HEK293 (cell line): ENCODE results near the gene MTMR1.

Source experiments
- CTCF ChIA-PET: fragments of 350-600 bp; formaldehyde crosslinking; extraction: SDS; loops from one replicate; lab custom pipeline; 2021; ENCODE audit warnings: antibody characterized with exemption; lab: Yijun Ruan, JAX
- POLR2A ChIA-PET: fragments of 300-600 bp; formaldehyde crosslinking; extraction: SDS; loops from one replicate; lab custom pipeline; 2020; ENCODE audit warnings: antibody characterized with exemption, inconsistent platforms; lab: Yijun Ruan, JAX
- H3K27ac ChIP-seq: fragments of 200-500 bp; sonication (Bioruptor generic); 2 replicates; pipeline ENCODE4 v1.5.1; 2014; ENCODE audit warnings: low read depth, low read length, control low read depth, inconsistent platforms; ENCODE audit errors: extremely low read depth
- H3K36me3 ChIP-seq, 2 experiments: fragments of 200-500 bp in 1 of 2; sonication (Bioruptor generic) in 1 of 2; 1 replicate in 1 of 2; 2 replicates in 1 of 2; pipeline ENCODE4 v1.5.1; 2014 to 2017; ENCODE audit warnings: inconsistent platforms in 2 of 2, low read length in 2 of 2; ENCODE audit not compliant: control insufficient read depth in 2 of 2, insufficient read depth in 1 of 2
- H3K4me1 ChIP-seq: fragments of 200-500 bp; sonication (Bioruptor generic); 2 replicates; pipeline ENCODE4 v1.5.1; 2014; ENCODE audit warnings: mild to moderate bottlenecking, low read length, inconsistent platforms; ENCODE audit not compliant: control insufficient read depth, insufficient read depth
- H3K4me3 ChIP-seq: 2 replicates; pipeline ENCODE4 v1.5.1; 2011; ENCODE audit warnings: low read depth, mild to moderate bottlenecking, control low read depth, low read length, moderate library complexity
- H3K9me3 ChIP-seq: fragments of 200-500 bp; sonication (Bioruptor generic); 2 replicates; pipeline ENCODE4 v1.5.1; 2014; ENCODE audit warnings: low read depth, low read length, inconsistent platforms; ENCODE audit not compliant: control insufficient read depth, insufficient read depth
- SETDB1 ChIP-seq: IDR thresholded peaks from one replicate; pipeline ENCODE4 v1.6.1; 2017; ENCODE audit warnings: mild to moderate bottlenecking, low read length, moderate library complexity, mixed read lengths; ENCODE audit not compliant: insufficient read length
- TCF7L2 ChIP-seq: IDR thresholded peaks from 2 replicates; pipeline ENCODE4 v1.6.1; 2011; ENCODE audit warnings: low read depth, mild to moderate bottlenecking, inconsistent platforms, low read length, moderate library complexity, borderline replicate concordance
- ZBTB17 ChIP-seq: fragments of 450-650 bp; formaldehyde crosslinking; IDR thresholded peaks from 2 replicates; pipeline ENCODE4 v1.5.1; 2016; ENCODE audit warnings: missing biosample characterization, missing genetic modification characterization
- ZBTB7A ChIP-seq: fragments of 450-650 bp; formaldehyde crosslinking; IDR thresholded peaks from 2 replicates; pipeline ENCODE4 v1.5.1; 2016; ENCODE audit warnings: low read depth, missing biosample characterization, missing genetic modification characterization
- ZFP3 ChIP-seq: fragments of 450-650 bp; formaldehyde crosslinking; IDR thresholded peaks from 2 replicates; pipeline ENCODE4 v1.5.1; 2016; ENCODE audit warnings: low read depth, missing biosample characterization, missing genetic modification characterization
- ZNF146 ChIP-seq: fragments of 450-650 bp; formaldehyde crosslinking; IDR thresholded peaks from 2 replicates; pipeline ENCODE4 v1.5.1; 2016; ENCODE audit warnings: missing biosample characterization, missing genetic modification characterization
- ZNF174 ChIP-seq: fragments of 450-650 bp; formaldehyde crosslinking; IDR thresholded peaks from 2 replicates; pipeline ENCODE4 v1.5.0; 2017; ENCODE audit warnings: missing biosample characterization, mild to moderate bottlenecking, missing genetic modification characterization
- ZNF202 ChIP-seq: fragments of 450-650 bp; formaldehyde crosslinking; IDR thresholded peaks from 2 replicates; pipeline ENCODE4 v1.5.1; 2016; ENCODE audit warnings: missing biosample characterization, missing genetic modification characterization, borderline replicate concordance
- ZNF426 ChIP-seq: fragments of 450-650 bp; formaldehyde crosslinking; IDR thresholded peaks from 2 replicates; pipeline ENCODE4 v1.5.1; 2017; ENCODE audit warnings: missing biosample characterization, missing genetic modification characterization, mild to moderate bottlenecking, inconsistent platforms, moderate library complexity
- ZNF501 ChIP-seq: fragments of 450-650 bp; formaldehyde crosslinking; IDR thresholded peaks from 2 replicates; pipeline ENCODE4 v1.5.1; 2016; ENCODE audit warnings: missing biosample characterization, missing genetic modification characterization
- ZNF571 ChIP-seq: fragments of 450-650 bp; formaldehyde crosslinking; IDR thresholded peaks from 2 replicates; pipeline ENCODE4 v1.5.0; 2017; ENCODE audit warnings: missing biosample characterization, missing genetic modification characterization
- ZNF596 ChIP-seq: fragments of 450-650 bp; IDR thresholded peaks from 2 replicates; pipeline ENCODE4 v1.5.0; 2018; ENCODE audit warnings: missing biosample characterization, mild to moderate bottlenecking, missing genetic modification characterization, moderate library complexity
- ZNF76 ChIP-seq: fragments of 450-650 bp; formaldehyde crosslinking; IDR thresholded peaks from 2 replicates; pipeline ENCODE4; 2016; ENCODE audit warnings: low read depth, missing biosample characterization, missing genetic modification characterization, borderline replicate concordance
- ZNF777 ChIP-seq: fragments of 450-650 bp; formaldehyde crosslinking; IDR thresholded peaks from 2 replicates; pipeline ENCODE4 v1.5.1; 2017; ENCODE audit warnings: missing biosample characterization, missing genetic modification characterization, borderline replicate concordance
- TF ChIP-seq, protein P1 (sequence below): fragments of 450-650 bp; formaldehyde crosslinking; IDR thresholded peaks from 2 replicates; pipeline ENCODE4 v1.5.1; 2016; ENCODE audit warnings: missing biosample characterization, missing genetic modification characterization
- TF ChIP-seq, protein P2 (sequence below): sonication (generic); formaldehyde crosslinking; IDR thresholded peaks from 2 replicates; pipeline ENCODE4 v1.8.1; 2022; ENCODE audit warnings: mild to moderate bottlenecking, moderate library complexity, missing genetic modification reagents
- TF ChIP-seq, protein P3 (sequence below): fragments of 450-650 bp; formaldehyde crosslinking; IDR thresholded peaks from 2 replicates; pipeline ENCODE4 v1.5.1; 2016; ENCODE audit warnings: missing biosample characterization, missing genetic modification characterization
- TF ChIP-seq, protein P4 (sequence below): fragments of 450-650 bp; formaldehyde crosslinking; IDR thresholded peaks from 2 replicates; pipeline ENCODE4 v1.5.1; 2016; ENCODE audit warnings: missing biosample characterization, missing genetic modification characterization
- TF ChIP-seq, protein P5 (sequence below): fragments of 450-650 bp; formaldehyde crosslinking; IDR thresholded peaks from 2 replicates; pipeline ENCODE4 v1.5.1; 2016; ENCODE audit warnings: missing biosample characterization, missing genetic modification characterization

The MTMR1 gene

DNA sequence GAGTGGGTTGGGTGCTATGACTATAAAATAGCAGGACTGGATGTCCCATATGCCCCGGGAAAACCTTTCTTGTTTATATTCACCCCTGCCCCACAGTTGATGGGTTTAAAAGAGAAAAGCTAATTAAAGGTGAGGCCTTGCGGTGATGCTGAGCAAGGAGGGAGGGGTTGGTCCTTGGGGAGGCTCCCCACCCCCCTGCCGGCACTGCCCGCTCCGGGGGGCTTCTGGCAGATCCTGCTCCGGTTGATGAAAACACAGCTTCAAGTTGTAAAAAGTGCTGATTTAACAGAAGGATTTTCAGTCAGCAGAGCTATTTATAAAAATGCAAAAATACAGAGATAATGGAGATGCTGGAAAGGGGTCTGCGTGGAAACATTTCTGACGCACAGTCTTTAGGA lies 68.6 kb downstream of the MTMR1 start (continued):
- no peak for TF ChIP-seq ZNF426 (tag by site-specific recombination)
- TF ChIP-seq, protein P1, sequence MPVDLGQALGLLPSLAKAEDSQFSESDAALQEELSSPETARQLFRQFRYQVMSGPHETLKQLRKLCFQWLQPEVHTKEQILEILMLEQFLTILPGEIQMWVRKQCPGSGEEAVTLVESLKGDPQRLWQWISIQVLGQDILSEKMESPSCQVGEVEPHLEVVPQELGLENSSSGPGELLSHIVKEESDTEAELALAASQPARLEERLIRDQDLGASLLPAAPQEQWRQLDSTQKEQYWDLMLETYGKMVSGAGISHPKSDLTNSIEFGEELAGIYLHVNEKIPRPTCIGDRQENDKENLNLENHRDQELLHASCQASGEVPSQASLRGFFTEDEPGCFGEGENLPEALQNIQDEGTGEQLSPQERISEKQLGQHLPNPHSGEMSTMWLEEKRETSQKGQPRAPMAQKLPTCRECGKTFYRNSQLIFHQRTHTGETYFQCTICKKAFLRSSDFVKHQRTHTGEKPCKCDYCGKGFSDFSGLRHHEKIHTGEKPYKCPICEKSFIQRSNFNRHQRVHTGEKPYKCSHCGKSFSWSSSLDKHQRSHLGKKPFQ (tag by site-specific recombination) = no peak

DNA sequence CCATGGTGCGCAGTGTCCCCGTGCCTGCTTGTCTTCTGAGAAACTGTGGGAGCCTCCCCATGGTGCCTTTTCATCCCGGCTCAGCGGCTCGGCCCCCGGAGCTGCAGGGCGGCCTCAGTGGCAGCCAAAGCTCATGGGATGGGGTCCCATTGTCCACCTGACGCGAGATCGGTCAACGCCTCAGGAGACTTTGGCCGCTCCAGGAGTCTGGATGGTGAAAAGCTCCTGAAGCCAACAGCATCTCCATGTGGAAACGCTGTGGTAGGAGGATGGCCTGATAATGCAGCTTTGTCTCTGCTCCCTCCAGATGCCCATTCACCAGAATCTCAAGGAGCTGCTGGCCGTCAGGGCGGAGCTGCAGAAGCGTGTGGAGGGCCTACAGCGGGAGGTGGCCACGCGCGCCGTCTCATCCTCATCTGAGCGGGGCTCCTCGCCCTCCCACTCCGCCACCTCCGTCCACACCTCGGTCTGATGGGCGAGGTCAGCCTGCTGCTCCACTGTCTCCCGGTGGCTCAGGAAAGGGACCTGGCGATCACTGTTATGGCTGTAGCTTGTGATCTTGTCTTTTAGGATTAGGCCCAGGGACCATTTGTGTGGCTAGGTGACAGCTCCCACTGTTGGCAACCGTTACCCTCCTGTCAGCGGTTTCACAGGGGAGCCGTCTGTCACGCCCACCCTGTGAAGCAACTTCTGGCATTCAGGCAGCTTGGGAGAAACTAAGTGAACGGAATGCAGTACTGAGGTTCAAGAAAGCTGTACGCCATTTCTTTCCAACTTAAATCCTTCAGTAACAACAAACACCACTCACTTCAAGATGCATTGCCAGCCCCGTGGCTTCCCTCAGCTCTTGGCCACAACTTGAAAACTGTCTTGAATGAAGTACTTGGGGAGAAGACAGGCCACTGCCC lies 69.3 kb downstream of the MTMR1 start:
- Histone ChIP-seq H3K4me1 (no peaks in the 10 kb centered on the region), H3K36me3 (peaks cover 3 to 22% of the 10 kb centered on the region in 2 experiments; a peak in 1 of 3 replicates), H3K4me3 (no peak overlapping the region), H3K9me3 (no peaks in the 10 kb centered on the region), H3K27ac (no peak overlapping the region)
- ChIA-PET POLR2A (interaction anchor here (1.1 kb wide), 1 partner anchor 10 kb away, joined by 3 read pairs; no protein-coding TSS in a partner anchor), CTCF (interaction anchor here (0.6 to 2.4 kb wide), 4 partner anchors 9 to 312 kb away, joined by 3 to 16 read pairs (median 4); no protein-coding TSS in a partner anchor)
- TF ChIP-seq, protein P2, sequence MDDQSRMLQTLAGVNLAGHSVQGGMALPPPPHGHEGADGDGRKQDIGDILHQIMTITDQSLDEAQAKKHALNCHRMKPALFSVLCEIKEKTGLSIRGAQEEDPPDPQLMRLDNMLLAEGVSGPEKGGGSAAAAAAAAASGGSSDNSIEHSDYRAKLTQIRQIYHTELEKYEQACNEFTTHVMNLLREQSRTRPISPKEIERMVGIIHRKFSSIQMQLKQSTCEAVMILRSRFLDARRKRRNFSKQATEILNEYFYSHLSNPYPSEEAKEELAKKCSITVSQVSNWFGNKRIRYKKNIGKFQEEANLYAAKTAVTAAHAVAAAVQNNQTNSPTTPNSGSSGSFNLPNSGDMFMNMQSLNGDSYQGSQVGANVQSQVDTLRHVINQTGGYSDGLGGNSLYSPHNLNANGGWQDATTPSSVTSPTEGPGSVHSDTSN (CRISPR knock-in tag) = 0 out of 2 replicates have a peak, but pooled peaks have one; percentile 38
- TF ChIP-seq ZNF501 (no peak), TCF7L2 (no peak)
- TF ChIP-seq, protein P3, sequence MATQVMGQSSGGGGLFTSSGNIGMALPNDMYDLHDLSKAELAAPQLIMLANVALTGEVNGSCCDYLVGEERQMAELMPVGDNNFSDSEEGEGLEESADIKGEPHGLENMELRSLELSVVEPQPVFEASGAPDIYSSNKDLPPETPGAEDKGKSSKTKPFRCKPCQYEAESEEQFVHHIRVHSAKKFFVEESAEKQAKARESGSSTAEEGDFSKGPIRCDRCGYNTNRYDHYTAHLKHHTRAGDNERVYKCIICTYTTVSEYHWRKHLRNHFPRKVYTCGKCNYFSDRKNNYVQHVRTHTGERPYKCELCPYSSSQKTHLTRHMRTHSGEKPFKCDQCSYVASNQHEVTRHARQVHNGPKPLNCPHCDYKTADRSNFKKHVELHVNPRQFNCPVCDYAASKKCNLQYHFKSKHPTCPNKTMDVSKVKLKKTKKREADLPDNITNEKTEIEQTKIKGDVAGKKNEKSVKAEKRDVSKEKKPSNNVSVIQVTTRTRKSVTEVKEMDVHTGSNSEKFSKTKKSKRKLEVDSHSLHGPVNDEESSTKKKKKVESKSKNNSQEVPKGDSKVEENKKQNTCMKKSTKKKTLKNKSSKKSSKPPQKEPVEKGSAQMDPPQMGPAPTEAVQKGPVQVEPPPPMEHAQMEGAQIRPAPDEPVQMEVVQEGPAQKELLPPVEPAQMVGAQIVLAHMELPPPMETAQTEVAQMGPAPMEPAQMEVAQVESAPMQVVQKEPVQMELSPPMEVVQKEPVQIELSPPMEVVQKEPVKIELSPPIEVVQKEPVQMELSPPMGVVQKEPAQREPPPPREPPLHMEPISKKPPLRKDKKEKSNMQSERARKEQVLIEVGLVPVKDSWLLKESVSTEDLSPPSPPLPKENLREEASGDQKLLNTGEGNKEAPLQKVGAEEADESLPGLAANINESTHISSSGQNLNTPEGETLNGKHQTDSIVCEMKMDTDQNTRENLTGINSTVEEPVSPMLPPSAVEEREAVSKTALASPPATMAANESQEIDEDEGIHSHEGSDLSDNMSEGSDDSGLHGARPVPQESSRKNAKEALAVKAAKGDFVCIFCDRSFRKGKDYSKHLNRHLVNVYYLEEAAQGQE (tag by site-specific recombination) = no peak

DNA sequence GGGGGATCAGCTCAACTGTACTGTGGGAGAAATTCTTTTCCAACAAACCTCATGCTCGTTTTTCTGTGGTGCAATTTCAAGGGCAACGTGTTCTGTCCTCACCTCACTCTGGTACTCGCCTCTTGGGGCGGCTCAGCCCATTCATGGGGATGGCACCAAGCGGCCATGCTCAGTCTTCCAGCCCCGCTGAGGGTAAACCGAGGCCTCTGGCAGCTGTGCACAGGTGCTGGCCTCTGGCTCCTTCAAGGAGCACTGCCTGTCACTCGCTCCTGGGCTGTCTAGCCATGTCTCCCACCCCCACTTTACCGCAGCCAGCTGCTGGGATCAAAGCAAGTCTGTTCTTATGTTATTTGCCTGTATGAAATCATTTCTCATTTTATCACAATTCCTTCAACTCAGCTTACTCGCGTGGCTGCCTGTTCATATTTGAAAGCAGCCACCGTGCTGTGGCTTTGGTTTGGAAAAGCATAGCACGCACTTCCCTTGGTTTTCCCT lies 70.2 kb downstream of the MTMR1 start:
- peaks cover 3 to 21% of the 10 kb centered on the region in 2 experiments; a peak in 1 of 3 replicates for H3K36me3 ChIP-seq
- no peak overlapping the region for H3K27ac ChIP-seq
- ChIA-PET CTCF (interaction anchor here (0.6 to 1.0 kb wide), 2 partner anchors 9 to 311 kb away, joined by 3 to 4 read pairs; no protein-coding TSS in a partner anchor), POLR2A (no interaction called here)
- no peak overlapping the region for H3K4me3 ChIP-seq
- H3K9me3 ChIP-seq = no peaks in the 10 kb centered on the region
- no peaks in the 10 kb centered on the region for H3K4me1 ChIP-seq
- no peak for TF ChIP-seq ZNF571 (tag by site-specific recombination)
- TF ChIP-seq, protein P4, sequence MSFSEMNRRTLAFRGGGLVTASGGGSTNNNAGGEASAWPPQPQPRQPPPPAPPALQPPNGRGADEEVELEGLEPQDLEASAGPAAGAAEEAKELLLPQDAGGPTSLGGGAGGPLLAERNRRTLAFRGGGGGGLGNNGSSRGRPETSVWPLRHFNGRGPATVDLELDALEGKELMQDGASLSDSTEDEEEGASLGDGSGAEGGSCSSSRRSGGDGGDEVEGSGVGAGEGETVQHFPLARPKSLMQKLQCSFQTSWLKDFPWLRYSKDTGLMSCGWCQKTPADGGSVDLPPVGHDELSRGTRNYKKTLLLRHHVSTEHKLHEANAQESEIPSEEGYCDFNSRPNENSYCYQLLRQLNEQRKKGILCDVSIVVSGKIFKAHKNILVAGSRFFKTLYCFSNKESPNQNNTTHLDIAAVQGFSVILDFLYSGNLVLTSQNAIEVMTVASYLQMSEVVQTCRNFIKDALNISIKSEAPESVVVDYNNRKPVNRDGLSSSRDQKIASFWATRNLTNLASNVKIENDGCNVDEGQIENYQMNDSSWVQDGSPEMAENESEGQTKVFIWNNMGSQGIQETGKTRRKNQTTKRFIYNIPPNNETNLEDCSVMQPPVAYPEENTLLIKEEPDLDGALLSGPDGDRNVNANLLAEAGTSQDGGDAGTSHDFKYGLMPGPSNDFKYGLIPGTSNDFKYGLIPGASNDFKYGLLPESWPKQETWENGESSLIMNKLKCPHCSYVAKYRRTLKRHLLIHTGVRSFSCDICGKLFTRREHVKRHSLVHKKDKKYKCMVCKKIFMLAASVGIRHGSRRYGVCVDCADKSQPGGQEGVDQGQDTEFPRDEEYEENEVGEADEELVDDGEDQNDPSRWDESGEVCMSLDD (tag by site-specific recombination) = no peak
- no peak for TF ChIP-seq ZNF174 (tag by site-specific recombination)
- TF ChIP-seq ZNF202 (tag by site-specific recombination) = no peak
- TF ChIP-seq SETDB1 = no peak
- no peak for TF ChIP-seq ZNF777 (tag by site-specific recombination)
- no peak for TF ChIP-seq ZNF596 (tag by site-specific recombination)
- TF ChIP-seq ZBTB17 (tag by site-specific recombination) = no peak
- TF ChIP-seq ZBTB7A (tag by site-specific recombination) = no peak
- no peak for TF ChIP-seq ZFP3
- TF ChIP-seq, protein P5, sequence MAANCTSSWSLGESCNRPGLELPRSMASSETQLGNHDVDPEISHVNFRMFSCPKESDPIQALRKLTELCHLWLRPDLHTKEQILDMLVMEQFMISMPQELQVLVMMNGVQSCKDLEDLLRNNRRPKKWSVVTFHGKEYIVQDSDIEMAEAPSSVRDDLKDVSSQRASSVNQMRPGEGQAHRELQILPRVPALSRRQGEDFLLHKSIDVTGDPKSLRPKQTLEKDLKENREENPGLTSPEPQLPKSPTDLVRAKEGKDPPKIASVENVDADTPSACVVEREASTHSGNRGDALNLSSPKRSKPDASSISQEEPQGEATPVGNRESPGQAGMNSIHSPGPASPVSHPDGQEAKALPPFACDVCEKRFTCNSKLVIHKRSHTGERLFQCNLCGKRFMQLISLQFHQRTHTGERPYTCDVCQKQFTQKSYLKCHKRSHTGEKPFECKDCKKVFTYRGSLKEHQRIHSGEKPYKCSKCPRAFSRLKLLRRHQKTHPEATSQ (tag by site-specific recombination) = no peak
- TF ChIP-seq ZNF146 = no peak
- TF ChIP-seq ZNF76 (tag by site-specific recombination) = no peak
